AG04449 (cell line): ENCODE results near the gene PDE2A.

ENCODE experiments used
- CTCF ChIA-PET: fragments of 350-600 bp; formaldehyde crosslinking; extraction: SDS; loops from one replicate; lab custom pipeline; 2021; ENCODE audit warnings: antibody characterized with exemption; lab: Yijun Ruan, JAX
- POLR2A ChIA-PET: fragments of 400-600, 350-600 bp; formaldehyde crosslinking; extraction: SDS; loops from one replicate; lab custom pipeline; 2020; ENCODE audit warnings: antibody characterized with exemption, inconsistent platforms; lab: Yijun Ruan, JAX
- DNase-seq: peaks from one replicate; pipeline ENCODE4 v3.0.0-alpha.2; 2010; ENCODE audit warnings: low read depth, low spot score
- H3K4me3 ChIP-seq: 2 replicates; pipeline ENCODE4 v1.5.1; 2011; ENCODE audit warnings: low read depth, mild to moderate bottlenecking, control low read depth, low read length
- CTCF ChIP-seq: IDR thresholded peaks from one replicate; pipeline ENCODE4 v1.5.1; 2011; ENCODE audit warnings: mild to moderate bottlenecking, moderate library complexity, low read length, control low read depth, inconsistent platforms; ENCODE audit not compliant: insufficient read depth; ENCODE audit errors: missing control alignments

Gene PDE2A

DNA sequence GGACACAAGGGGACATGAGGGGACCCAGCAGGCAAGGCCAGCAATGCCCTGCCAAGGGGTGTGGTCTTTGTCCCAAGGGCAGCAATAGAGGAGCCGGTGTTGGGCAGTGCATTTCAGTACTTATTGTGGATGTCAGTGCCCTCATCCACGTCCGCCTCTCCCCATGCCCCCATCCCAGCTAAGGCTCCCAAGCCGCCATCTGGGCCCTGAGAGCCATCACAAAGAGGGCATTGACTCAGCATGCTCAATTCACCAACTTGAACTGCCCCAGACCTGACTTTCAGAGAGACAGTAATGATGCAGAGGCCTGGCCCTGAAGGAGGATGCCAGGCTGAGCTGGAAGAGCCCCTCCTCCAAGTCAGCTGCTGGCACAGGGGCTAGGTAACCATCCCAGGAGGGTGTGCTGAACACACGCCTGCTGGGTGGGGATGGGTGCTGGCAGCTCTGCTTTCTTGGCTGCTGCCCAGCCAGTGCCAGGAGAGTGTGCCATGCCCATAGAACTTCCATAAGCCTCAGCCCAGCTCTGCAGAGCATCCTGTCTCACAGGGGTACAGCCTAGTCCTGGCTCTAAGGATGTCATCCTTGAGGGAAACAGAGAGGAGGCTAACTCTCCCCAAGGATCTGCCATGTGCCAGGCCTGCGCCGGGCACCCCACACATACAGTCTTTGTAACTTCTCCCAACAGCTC lies 46.5 kb downstream of the PDE2A start:
- TF ChIP-seq CTCF, result no peak
- POLR2A ChIA-PET, result no interaction called here
- CTCF ChIA-PET, result interaction anchor here (1.3 to 1.9 kb wide), 2 partner anchors 8 to 12 kb away, joined by 4 to 6 read pairs; no protein-coding TSS in a partner anchor
- DNase-seq, result no peak
- H3K4me3 ChIP-seq, result no peak overlapping the region

DNA sequence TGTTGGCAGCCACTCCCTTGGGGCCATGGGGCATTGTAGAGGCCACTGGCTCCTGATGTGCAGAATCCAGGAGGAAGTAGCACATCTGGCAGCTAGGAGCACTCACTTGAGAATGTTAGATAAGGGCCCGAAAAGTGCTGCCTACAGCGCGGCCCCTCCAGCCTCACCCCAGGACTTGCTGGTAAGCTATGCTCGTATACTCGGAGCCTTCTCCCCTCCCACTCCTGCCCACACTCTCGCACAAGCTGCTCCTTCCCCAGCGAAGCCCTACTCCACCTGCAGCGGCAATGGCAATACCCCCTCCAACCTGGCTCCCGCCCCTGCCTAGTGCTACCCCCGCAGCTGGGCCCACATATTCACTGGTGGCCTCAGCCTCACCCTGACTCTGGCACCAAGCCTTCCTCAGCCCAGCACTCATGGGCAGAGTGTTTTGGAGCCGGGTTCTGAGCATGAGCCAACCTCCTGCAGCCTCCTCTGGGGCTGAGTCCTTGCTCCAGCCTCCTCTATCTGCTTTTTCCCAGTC lies 47.7 kb downstream of the PDE2A start:
- CTCF ChIA-PET, result interaction anchor here (1.1 to 1.9 kb wide), 2 partner anchors 10 to 11 kb away, joined by 3 to 6 read pairs; no protein-coding TSS in a partner anchor
- POLR2A ChIA-PET, result no interaction called here
- no peak for DNase-seq
- no peak for TF ChIP-seq CTCF
- no peak overlapping the region for H3K4me3 ChIP-seq

DNA sequence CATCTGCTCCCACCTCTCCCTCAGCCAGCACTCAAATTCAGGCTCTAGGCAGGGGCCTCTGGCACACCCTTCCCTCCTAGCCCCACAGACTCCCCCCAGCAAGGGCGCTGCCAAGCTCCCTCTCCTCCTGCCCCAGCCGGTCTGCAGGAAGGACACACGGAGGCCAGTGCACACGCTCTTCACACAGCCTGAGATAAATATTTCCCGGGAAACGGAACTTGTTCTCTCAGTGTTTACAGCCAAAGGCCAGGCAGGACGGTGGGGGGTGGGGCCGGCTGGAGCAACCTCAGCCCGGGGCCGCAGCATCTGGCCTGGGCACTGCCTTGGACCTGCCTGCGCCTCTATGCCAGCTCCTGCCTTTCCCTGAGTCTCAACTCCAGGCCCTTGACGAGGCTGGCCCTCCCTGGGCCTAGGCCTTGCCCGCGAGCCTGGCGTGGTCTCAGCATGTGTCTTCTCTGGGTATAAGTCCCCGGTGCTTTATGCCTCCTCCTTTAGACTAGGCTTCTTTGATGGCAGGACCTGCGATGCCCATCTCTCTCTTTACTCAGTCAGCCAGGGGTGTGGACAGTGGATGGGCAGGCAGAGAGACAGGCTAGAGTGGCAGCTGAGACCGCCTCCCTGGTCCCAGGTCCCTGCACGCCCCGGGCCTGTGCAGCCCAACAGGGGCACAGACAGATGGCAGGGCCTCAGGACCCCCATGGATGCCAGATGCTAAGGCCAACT lies 48.4 kb downstream of the PDE2A start:
- DNase-seq, result no peak
- CTCF ChIA-PET, result interaction anchor here (1.0 to 1.5 kb wide), 4 partner anchors 11 to 156 kb away, joined by 3 to 5 read pairs (median 3); no protein-coding TSS in a partner anchor

GRCh38 chr11:72624496-72625201 lies 49.6 kb downstream of the PDE2A start:
- ChIA-PET POLR2A (no interaction called here), CTCF (interaction anchor here (0.7 to 1.5 kb wide), 4 partner anchors 11 to 154 kb away, joined by 3 to 5 read pairs (median 4); no protein-coding TSS in a partner anchor)
- TF ChIP-seq CTCF, result no peak
- no peak overlapping the region for H3K4me3 ChIP-seq
- no peak for DNase-seq

More for the DNA sequence above, 48.4 kb downstream of the PDE2A start:
- POLR2A ChIA-PET, result no interaction called here
- no peak for TF ChIP-seq CTCF
- no peak overlapping the region for H3K4me3 ChIP-seq

GRCh38 chr11:72623052-72623451 lies 51.2 kb downstream of the PDE2A start:
- no peak for TF ChIP-seq CTCF
- no peak for DNase-seq
- CTCF ChIA-PET, result interaction anchor here (1.7 to 4.4 kb wide), 2 partner anchors 13 to 152 kb away, joined by 5 to 25 read pairs; no protein-coding TSS in a partner anchor
- POLR2A ChIA-PET, result no interaction called here
- H3K4me3 ChIP-seq, result no peak overlapping the region
